Panc1 (cell line): Measurements from ENCODE around the gene LRRC8C.

ENCODE experiments used
- CTCF ChIP-seq: fragments of 450-650 bp; IDR thresholded peaks from 2 replicates; pipeline ENCODE4 v1.5.1; 2017; ENCODE audit warnings: mild to moderate bottlenecking
- REST ChIP-seq, 2 experiments: IDR thresholded peaks; 2 replicates each; pipeline ENCODE4 v1.6.1; 2011 to 2012; ENCODE audit warnings: low read depth in 2 of 2, control low read depth in 1 of 2, low read length in 1 of 2, mild to moderate bottlenecking in 1 of 2, moderate library complexity in 1 of 2; ENCODE audit not compliant: insufficient read depth in 1 of 2

DNA sequence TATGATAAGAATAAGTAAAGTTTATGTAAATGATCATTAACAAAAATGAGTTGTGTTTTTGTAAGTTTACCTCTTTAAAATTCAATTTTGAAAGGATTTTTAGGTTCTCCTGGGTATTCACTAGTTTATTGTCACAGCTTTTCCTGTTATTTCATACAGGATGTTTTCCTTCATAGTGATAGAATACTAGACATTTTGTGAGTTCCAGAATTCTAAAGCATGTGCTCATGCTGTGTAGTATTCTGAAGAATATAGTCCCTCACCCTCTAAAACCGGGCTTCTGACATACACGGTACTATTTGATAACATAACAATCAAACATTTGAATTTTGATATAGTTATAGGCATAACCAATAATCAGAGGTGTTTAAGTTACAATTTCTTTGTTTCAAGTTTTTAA is 10.7 kb downstream of the LRRC8C start:
- TF ChIP-seq CTCF (no peak), REST (IDR thresholded peaks at IDR 0.05; ENCODE audit: insufficient read depth in 1 of 2, low read depth in 2 of 2, low read length in 1 of 2) (no peak)
